NCI-H82 treated with DMSO at 0.1 percent for 48 hours (cell line): ENCODE results near the gene SLC7A14.

Experiments used
- DNase-seq: peaks from one replicate; lab custom pipeline; 2025; ENCODE audit not compliant: unreplicated experiment; lab: John Stamatoyannopoulos, UW

Gene SLC7A14

GRCh38 chr3:170585937-170586310 is at the start of gene SLC7A14:
Gene SLC7A14 (minus strand): TSS chr3:170586075. CDS start chr3:170526936, 59,139 bp downstream.
- DNase-seq: no peak

DNA sequence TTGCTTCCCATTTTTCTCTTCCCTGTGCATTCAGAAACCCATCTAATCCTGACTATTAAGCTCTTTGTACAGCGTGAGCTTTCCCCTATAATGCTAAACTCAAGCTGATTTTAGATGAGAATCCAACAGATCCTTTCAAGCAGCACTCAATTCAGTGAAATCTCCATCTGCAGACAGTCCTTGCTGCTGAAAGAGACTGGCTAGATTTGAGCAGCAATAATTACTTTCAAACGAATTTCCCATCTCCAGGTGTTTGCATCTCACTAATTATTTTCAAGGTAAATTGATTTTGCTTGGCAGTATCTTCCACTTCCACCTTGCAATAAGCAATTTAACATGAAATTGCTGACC is 49.5 kb upstream of the SLC7A14 start:
- no peak for DNase-seq

DNA sequence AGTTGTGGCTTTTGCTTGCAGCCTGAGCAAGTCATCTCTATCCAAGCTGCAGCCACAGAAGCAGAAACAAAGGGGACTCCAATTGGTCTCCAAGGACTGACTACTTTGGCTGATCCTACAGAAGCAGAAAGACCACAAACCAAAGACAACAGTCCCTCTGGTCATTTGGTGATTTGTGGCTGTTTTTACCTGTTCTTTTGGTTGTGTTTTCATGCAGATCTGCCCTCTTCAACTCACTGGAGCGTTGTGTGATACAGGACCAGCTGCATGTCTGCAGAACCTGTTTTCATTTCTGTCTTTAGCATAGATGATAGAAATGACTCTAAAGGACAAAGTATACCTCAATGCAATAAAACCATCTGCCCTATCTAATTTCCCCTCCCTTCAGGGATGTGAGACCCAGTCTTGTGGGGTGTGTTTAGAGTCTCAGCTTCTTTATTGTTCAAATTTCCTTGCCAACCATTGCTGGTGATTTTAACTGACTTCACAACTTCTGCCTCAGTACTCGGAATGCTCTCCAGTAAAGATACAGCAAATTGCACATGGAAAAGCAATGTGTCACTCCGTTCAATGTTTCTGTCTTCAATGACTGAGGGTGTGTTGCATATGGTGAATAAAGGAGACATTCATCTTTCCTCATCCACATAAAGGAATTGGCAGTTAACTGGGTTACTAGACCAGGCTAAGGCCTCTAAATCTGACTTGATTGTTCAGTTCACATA is 48.9 kb upstream of the SLC7A14 start:
- DNase-seq: no peak

- no peak for DNase-seq
These were observed 47.7 kb upstream of the SLC7A14 start for GRCh38 chr3:170633573-170633972.

- DNase-seq: no peak
These were observed 46.9 kb upstream of the SLC7A14 start for GRCh38 chr3:170632780-170633179.

DNA sequence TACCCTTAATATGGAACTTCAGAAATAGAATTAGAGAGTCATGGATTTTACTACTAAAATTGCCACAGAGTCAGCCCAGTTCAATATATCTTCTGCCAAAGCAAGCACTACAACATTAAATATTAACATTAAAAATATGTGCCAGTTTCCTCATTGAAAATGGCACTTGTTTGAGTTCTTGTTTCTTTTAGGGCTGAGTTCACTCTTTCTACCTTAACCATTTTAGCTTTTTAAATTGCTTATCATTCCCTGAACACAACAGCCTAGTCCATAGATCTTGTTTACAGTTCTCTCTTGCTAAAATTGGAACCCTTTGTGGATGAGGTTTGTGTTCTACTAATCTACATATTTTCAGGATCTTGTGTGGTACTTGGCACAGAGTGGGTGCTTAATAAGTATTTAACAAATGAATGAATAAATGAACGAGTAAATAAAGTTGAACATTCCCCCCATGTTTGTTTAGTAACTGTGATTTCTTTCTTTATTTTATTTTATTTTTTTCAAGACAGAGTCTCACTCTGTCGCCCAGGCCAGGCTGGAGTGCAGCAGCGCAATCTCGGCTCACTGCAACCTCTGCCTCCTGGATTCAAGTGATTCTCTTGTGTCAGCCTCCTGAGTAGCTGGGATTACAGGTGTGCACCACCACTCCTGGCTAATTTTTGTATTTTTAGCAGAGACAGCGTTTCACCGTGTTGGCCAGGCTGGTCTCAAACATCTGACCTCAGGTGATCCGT is 46.0 kb upstream of the SLC7A14 start:
- no peak for DNase-seq

GRCh38 chr3:170623524-170623923 is 37.6 kb upstream of the SLC7A14 start:
- DNase-seq: no peak

DNA sequence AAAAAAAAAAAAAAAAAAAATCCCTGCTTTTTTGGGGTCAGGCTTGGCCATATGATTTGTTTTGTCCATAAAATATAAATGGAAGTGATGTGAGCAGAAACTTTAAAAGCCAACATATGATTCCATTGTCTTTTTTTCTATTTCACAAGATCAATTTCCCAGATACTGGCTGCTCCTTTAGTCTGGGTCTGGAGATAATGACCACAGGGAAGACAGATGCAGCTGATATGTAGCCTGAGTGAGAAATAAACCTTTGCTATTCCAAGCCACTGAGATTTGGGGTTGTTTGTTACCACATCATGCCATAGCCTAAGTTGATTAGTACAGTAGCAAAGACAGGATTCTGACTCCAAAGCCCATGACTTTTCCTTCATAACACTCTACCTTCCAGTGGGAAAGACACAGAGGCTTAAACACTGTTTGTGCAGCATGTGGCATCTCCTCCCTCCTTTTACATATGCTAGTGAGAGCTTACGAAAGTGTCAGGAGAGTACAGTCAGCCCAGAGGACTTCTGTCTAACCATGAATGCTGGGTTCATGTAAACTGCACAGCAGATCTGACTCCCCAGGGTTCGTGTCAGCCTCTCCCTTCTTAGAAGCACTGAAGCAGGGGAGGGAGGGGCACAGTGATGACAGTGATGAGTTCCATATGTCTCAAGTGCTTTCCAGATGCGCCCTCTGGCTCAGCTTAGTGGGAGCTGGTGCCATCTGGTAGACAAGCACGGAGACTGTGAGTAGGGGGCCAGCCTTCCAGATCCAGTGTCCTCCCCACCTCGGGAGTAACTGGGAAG is 36.7 kb upstream of the SLC7A14 start:
- DNase-seq: peak; percentile 68

DNA sequence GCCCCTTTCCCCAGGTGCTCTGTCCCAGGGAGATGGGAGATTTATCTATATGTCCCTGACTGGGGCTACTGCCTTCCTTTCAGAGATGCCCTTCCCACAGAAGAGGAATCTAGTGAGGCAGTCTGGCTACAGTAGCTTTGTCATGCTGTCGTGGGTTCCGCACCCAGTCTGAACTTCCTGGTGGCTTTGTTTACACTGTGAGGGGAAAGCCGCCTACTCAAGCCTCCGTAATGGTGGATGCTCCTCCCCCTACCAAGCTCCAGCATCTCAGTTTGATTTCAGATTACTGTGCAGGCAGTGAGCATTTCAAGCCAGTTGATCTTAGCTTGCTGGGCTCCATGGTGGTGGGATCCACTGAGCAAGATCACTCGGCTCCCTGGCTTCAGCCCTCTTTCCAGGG is 35.4 kb upstream of the SLC7A14 start:
- no peak for DNase-seq

GRCh38 chr3:170614214-170614966 is 28.5 kb upstream of the SLC7A14 start:
- no peak for DNase-seq

DNA sequence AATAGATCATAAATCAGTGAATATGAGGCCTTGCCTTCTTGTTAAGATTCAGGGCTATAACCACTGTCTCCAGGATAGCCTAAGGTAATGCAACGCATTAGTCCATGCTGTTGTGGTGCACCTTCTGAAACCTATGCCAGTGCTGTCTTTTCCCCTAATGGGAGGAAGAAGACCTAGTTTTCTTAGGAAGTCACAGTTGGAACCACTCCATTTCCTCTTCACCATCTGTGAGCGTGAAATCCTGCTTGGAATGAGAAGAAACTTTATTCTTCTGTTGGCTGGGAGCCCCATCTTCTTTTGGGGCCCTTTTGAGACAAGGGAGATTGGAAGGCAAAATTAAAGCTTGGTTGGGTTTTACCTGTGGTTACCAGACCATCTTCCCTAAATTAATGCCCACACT is 25.9 kb upstream of the SLC7A14 start:
- no peak for DNase-seq

DNA sequence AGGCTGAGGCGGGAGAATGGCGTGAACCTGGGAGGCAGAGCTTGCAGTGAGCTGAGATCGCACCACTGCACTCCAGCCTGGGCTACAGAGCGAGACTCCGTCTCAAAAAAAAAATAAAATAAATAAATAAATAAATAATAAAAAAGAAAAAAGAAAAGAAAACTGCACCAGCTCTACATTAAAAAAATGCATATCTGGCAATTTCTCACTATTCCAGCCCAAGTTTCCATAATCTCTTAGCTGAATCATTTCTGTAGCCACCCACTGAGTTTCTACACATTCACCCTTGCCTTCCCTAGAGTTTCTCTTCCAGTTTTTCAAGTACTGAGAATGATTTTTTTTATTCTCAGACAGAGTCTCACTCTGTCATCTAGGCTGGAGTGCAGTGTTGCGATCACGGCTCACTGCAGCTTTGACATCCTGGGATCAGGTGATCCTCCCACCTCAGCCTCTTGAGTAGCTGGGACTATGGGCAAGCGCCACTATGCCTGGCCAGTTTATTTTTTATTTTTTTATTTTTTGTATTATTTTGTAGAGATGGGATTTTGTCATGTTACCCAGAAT is 24.5 kb upstream of the SLC7A14 start:
- no peak for DNase-seq

DNA sequence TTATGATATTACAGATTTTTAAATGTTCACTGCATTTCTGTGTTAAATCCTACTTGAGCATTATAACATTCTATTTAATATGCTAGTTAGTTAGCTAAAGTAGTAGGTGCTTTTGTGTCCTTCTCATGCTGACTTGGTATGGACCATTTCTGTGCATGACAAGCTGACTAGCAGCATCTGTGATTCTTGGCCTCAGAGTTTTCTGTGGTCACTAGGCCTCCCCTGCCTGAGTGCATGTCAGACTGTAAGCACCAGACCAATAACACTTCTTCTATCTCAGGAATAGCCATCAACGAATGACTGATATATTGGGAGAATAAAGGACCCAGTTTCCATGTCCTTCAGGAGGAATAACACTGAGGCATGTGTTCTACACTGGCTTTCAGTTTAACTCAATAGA is 22.6 kb upstream of the SLC7A14 start:
- no peak for DNase-seq

GRCh38 chr3:170606675-170607074 is 20.8 kb upstream of the SLC7A14 start:
- no peak for DNase-seq

DNA sequence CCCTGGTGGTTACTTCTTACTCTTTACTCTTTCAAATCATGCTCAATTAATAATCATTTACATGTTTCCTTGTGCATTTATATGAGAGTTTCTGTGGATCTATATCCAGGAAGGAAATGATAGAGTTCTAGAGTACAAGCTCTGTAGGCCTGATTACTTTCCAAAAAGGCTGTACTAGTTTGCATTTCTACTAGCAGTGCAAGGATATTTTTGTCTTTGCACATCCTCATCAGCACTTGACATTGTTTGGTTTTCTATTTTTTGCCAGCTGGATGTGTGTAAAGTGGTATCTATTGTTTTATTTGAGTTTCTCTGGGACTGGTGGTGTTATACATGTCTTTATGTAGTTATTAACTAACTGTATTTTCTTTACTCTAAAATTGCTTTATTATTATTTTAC is 19.6 kb upstream of the SLC7A14 start:
- no peak for DNase-seq

- no peak for DNase-seq
These were observed 18.1 kb upstream of the SLC7A14 start for GRCh38 chr3:170603770-170604510.

- DNase-seq: no peak
These were observed 16.7 kb upstream of the SLC7A14 start for GRCh38 chr3:170602556-170602955.

GRCh38 chr3:170600005-170600624 is 14.2 kb upstream of the SLC7A14 start:
- no peak for DNase-seq

DNA sequence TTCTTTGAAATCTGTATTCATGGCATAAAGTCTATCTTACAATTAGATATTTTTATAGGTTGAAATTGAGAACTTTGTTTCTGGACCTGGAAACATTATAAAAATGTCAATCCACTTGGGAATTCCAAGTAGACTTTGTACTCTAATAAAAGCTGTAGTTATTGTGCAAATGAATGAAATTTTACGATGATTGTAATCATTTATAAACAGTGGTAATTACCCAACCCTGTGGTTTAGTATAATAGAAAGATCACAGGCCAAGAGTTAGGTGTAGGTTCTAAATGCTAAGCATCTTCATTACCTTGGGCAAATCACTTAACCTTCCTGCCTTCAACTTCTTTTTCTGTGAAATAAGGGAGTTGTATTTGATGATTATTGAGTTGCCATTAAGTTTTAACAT is 13.2 kb upstream of the SLC7A14 start:
- DNase-seq: no peak

- DNase-seq: no peak
These were observed 12.2 kb upstream of the SLC7A14 start for GRCh38 chr3:170598091-170598502.
